ENCODE results near the gene CCDC157.

CCDC157 gene

DNA sequence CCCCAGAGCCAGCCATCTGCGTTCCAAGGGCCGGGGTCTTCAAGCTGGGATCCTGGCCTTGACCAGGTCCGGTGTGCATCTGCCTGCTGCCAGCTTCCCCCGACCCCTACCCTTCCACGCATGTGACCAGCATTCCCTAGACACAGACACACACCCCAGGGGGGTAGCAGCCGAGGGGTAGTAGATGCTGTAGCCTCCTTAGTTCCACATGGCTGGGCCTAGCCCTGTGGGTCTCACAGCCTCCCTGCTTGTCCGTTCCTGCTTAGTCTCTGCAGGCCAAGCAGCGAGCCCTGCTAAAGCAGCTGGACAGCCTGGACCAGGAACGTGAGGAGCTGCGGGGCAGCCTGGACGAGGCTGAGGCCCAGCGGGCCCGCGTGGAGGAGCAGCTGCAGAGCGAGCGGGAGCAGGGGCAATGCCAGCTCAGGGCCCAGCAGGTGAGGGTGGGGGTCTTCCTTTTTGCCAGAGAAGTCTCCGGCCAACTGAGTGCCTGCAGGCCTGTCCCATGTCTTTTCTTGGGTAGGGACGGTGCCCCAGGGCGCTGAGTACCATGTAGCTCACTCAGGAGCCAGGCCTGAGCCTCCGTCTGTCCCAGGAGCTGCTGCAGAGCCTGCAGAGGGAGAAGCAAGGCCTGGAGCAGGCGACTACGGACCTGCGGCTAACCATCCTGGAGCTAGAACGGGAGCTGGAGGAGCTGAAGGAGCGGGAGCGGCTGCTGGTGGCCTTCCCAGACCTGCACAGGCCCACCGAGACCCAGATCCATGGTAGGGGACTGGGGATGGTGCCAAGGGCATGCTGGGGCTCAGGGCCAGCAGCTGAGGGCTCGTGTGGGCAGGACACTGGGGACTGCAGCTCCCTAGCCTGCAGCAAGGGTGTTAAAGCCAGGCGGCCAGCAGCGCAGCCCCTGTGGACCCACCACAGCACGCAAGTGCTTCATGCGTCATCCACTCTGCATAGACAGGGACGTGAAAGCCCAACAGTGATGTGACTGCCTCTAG is 16.8 kb downstream of the CCDC157 start:
- Mint-ChIP-seq H3K9me3 (no peaks in the 10 kb centered on the region), H3K27ac (peak overlapping the region; percentile 71), H3K4me1 (ENCODE audit: low read depth) (peaks cover 23% of the 10 kb centered on the region), H3K36me3 (ENCODE audit: low read depth) (peaks cover 11% of the 10 kb centered on the region), H3K27me3 (no peaks in the 10 kb centered on the region), H3K4me3 (no peak overlapping the region)
- intact Hi-C loops (cut with micrococcal nuclease) = no loop called here

DNA sequence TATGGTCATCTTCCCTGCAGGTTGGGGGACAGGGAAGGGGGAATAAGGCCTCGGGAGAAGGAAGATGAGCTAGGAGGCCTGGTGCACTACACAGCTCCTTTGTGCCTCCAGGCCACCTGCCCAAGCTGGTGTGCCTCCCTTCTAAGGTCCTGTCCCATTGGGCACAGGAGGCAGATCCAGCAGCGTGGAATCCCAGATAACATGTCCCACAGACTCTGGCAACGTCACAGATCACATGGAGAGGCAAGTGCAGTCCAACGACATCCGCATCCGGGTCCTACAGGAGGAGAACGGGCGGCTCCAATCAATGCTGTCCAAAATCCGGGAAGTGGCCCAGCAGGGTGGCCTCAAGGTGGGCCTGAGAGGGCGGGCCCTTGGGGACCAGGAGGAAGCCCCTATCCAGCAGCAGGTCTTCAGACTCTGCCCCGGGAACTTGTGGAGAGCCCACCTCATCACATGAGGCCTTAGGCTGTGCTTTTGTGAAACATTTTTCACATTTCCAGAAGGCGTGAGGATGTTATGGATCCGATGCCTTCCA is 18.6 kb downstream of the CCDC157 start:
- Mint-ChIP-seq H3K36me3 (ENCODE audit: low read depth) (peaks cover 21% of the 10 kb centered on the region), H3K27ac (no peak overlapping the region), H3K9me3 (no peaks in the 10 kb centered on the region), H3K4me3 (no peak overlapping the region), H3K27me3 (no peaks in the 10 kb centered on the region), H3K4me1 (ENCODE audit: low read depth) (peaks cover 24% of the 10 kb centered on the region)
- intact Hi-C loops (cut with micrococcal nuclease) = no loop called here

DNA sequence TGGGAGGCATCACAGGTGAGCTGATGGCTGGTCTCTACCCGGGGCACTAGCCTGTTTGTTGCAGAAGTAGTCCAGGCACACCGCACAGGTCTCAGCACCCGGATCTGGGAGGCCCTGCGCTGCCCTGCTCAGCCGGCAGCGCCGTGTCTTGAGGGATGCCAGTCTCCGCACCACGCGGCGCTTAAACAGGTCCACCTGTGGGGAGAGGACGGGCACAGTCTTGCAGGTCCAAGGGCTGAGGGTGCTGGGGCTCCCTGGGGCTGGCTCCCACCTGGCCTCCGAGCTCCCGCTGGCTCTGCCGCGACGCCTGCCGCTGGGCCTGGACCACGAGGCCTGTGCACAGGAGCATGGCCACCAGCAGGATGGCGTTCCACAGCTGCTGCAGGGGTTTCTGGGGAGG is 23.2 kb downstream of the CCDC157 start:
- H3K36me3 Mint-ChIP-seq (ENCODE audit: low read depth) = peaks cover 52% of the 10 kb centered on the region
- intact Hi-C loops (cut with micrococcal nuclease) = loop anchor here (10.0 kb wide), 1 partner anchor 55 kb away; the partner anchor contains the start of gene TBC1D10A
- H3K27ac Mint-ChIP-seq = no peak overlapping the region
- H3K27me3 Mint-ChIP-seq = no peaks in the 10 kb centered on the region
- H3K9me3 Mint-ChIP-seq = no peaks in the 10 kb centered on the region
- H3K4me1 Mint-ChIP-seq (ENCODE audit: low read depth) = peaks cover 9% of the 10 kb centered on the region
- H3K4me3 Mint-ChIP-seq = no peak overlapping the region

DNA sequence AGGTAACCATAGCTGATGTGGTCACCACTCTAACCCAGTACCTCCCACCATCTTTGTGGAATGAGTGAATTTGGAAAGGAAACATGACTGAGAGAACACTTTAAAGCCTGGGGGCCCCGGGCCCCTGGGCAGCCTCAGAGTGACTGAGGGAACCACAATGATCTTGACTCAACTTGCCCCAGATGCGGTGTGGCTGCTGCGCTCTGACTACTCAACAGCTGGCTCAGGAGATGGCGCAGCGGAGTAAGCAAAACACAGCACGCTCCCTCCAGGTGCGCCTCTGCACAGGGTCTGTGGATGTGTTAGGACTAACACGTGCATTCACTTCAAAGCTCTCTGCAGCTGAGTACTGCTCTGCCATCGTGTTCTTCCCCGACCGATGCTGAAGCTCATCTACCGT is 24.5 kb downstream of the CCDC157 start:
- intact Hi-C loops (cut with micrococcal nuclease) = loop anchor here (10.0 kb wide), 1 partner anchor 56 kb away; the partner anchor contains the start of gene TBC1D10A
- H3K27ac Mint-ChIP-seq = no peak overlapping the region
- peaks cover 16% of the 10 kb centered on the region for H3K4me1 Mint-ChIP-seq (ENCODE audit: low read depth)
- H3K4me3 Mint-ChIP-seq = no peak overlapping the region
- H3K27me3 Mint-ChIP-seq = peaks cover 1% of the 10 kb centered on the region
- H3K9me3 Mint-ChIP-seq = no peaks in the 10 kb centered on the region
- H3K36me3 Mint-ChIP-seq (ENCODE audit: low read depth) = peaks cover 52% of the 10 kb centered on the region

DNA sequence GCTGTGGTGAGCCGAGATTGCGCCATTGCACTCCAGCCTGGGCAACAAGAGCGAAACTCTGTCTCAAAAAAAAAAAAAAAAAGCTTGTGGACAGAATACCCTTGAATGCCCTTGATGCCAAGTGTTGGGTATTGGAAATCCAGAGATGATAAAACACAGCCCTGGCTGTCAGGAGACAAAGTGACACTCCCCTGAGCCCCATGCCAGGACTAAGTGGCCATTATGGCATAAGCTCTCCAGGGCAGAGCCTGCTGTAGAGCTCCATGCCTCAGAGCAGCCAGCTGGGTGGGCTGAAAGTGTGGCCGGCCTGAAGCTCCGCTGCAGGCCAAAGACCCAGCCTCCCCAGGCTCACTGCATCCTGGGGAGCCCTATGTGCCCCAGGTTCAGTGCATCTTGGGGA is 25.5 kb downstream of the CCDC157 start:
- peaks cover 26% of the 10 kb centered on the region for H3K4me1 Mint-ChIP-seq (ENCODE audit: low read depth)
- H3K27ac Mint-ChIP-seq = no peak overlapping the region
- H3K27me3 Mint-ChIP-seq = peaks cover 4% of the 10 kb centered on the region
- no peaks in the 10 kb centered on the region for H3K9me3 Mint-ChIP-seq
- no peak overlapping the region for H3K4me3 Mint-ChIP-seq
- H3K36me3 Mint-ChIP-seq (ENCODE audit: low read depth) = peaks cover 49% of the 10 kb centered on the region
- intact Hi-C loops (cut with micrococcal nuclease) = loop anchor here (10.0 kb wide), 1 partner anchor 58 kb away; the partner anchor contains the start of gene TBC1D10A

DNA sequence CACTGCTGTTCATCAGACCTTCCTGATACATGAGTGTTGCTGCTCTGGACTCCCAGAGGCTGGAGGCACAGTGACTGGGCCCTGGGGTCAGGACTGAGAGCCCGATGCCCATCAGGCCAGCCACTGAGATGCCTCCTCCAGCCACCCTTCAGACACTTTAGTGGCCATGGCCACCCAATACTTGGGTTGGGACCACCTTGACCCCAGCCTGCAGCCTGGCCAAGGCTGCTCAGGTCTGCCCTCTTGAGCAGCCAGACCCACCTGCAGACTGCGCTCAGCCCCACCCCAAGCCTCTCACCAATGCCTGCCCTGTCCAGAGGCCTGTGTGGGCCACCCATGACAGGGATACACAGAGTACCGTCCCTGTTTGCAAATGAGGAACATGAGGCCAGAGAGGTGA is 26.3 kb downstream of the CCDC157 start:
- peaks cover 42% of the 10 kb centered on the region for H3K36me3 Mint-ChIP-seq (ENCODE audit: low read depth)
- intact Hi-C loops (cut with micrococcal nuclease) = loop anchor here (10.0 kb wide), 1 partner anchor 58 kb away; the partner anchor contains the start of gene TBC1D10A
- peaks cover 6% of the 10 kb centered on the region for H3K27me3 Mint-ChIP-seq
- peaks cover 29% of the 10 kb centered on the region for H3K4me1 Mint-ChIP-seq (ENCODE audit: low read depth)
- no peak overlapping the region for H3K4me3 Mint-ChIP-seq
- H3K27ac Mint-ChIP-seq = no peak overlapping the region
- no peaks in the 10 kb centered on the region for H3K9me3 Mint-ChIP-seq

DNA sequence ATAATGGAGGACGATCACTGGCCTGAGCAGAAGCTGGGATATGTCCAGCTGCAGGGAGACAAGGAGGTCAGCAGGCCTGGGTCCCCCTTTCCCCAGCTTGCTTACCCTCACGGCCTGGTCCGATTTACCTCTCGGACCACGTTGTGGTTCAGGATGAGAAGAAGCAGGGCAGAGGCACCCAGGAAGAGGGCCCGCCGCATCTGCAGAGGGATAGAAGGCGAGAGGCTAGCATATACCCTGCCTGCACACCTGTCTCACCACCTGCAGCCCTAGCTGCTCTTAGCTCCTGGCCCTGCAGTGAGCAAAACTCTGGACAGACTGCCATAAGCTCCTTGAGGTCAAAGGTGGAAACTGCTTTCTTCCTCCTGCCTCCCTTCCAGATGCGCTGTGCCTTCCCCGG is 29.1 kb downstream of the CCDC157 start:
- no peak overlapping the region for H3K27ac Mint-ChIP-seq
- H3K9me3 Mint-ChIP-seq = no peaks in the 10 kb centered on the region
- H3K4me1 Mint-ChIP-seq (ENCODE audit: low read depth) = peaks cover 22% of the 10 kb centered on the region
- peaks cover 25% of the 10 kb centered on the region for H3K36me3 Mint-ChIP-seq (ENCODE audit: low read depth)
- intact Hi-C loops (cut with micrococcal nuclease) = loop anchor here (2.0 to 10.0 kb wide), 4 partner anchors 29 to 277 kb away; partner anchors contain the start of genes CCDC157, SF3A1 and TBC1D10A
- H3K4me3 Mint-ChIP-seq = peak overlapping the region; percentile 81
- peaks cover 7% of the 10 kb centered on the region for H3K27me3 Mint-ChIP-seq

DNA sequence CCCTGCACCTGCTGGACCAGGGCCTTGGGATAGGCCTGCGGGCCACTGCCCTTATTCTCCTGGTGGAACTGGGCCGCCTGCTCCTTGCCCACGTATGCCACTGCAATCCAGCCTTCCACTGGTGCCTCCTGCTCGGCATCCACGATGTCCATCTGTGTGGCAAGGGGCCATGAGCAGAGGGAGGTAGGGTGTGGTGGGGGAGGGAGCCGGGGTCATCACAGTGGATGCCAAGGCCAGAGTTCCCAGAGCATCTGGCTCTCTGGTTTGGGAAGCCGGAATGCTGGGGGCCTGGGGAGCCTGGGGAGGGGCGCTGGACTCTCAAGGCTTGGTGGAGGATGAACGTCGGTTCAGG is 29.8 kb downstream of the CCDC157 start:
- Mint-ChIP-seq H3K4me1 (ENCODE audit: low read depth) (peaks cover 20% of the 10 kb centered on the region), H3K27ac (peak overlapping the region; percentile 37), H3K4me3 (peak overlapping the region; percentile 81), H3K36me3 (ENCODE audit: low read depth) (peaks cover 18% of the 10 kb centered on the region), H3K9me3 (no peaks in the 10 kb centered on the region), H3K27me3 (peaks cover 7% of the 10 kb centered on the region)
- intact Hi-C loops (cut with micrococcal nuclease) = loop anchor here (2.0 to 10.0 kb wide), 4 partner anchors 30 to 278 kb away; partner anchors contain the start of genes CCDC157, SF3A1 and TBC1D10A

DNA sequence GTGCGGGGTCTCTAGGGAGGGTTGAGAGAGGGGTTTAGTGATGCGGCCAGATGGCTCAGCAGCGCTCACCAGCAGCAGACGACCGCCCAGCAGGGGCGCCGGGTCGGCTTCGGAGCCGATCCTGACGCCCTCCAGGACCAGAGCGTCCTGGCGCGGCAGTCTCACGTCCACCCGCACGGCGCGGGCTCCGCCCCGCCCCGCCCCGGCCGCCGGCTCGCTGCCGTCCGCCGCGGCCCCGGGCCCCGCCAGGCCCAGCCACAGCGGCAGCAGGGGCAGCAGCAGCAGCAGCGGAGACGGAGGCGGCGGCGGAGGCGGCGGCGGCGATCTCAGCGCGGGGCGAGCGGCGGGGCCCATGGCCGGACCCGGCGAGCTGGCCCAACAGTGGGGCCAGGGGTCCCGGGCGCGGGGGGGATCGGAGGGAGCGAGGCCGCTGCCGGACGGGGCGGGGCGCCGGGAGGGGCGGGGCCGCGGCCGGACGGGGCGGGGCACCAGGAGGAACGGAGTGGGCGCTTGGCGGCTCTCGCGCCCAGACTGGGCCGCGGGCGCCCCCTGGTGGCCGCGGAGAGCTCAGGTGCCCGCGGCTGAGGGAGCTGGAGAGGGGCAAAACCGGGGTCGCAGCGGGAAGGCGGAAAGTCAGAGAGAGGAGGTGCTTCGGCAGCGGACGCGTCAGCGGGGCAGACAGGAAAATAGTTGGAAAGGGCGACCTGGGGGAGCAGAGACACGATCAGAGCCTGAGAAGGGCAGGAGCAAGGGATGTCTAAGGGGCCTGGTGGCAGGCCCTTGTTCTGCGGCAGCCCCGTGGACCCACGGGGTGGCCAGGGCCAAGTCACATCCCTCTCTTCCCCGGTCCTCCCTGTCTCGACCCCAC is 30.4 kb downstream of the CCDC157 start, which contains the start of gene RNF215:
TSS of gene RNF215 (minus strand) at position 452 of the 868 bp plus-strand sequence. CDS start at position 354, 98 bp downstream.
- Mint-ChIP-seq H3K9me3 (no peaks in the 10 kb centered on the region), H3K4me3 (peak within 1 kb of the TSS; percentile 81), H3K27ac (peak within 1 kb of the TSS; percentile 37), H3K4me1 (ENCODE audit: low read depth) (peaks cover 20% of the 10 kb centered on the region), H3K36me3 (ENCODE audit: low read depth) (peaks cover 14% of the 10 kb centered on the region), H3K27me3 (peaks cover 7% of the 10 kb centered on the region)
- intact Hi-C loops (cut with micrococcal nuclease) = loop anchor here (1.0 to 10.0 kb wide), 5 partner anchors 30 to 278 kb away; partner anchors contain the start of genes CCDC157, SF3A1 and TBC1D10A

DNA sequence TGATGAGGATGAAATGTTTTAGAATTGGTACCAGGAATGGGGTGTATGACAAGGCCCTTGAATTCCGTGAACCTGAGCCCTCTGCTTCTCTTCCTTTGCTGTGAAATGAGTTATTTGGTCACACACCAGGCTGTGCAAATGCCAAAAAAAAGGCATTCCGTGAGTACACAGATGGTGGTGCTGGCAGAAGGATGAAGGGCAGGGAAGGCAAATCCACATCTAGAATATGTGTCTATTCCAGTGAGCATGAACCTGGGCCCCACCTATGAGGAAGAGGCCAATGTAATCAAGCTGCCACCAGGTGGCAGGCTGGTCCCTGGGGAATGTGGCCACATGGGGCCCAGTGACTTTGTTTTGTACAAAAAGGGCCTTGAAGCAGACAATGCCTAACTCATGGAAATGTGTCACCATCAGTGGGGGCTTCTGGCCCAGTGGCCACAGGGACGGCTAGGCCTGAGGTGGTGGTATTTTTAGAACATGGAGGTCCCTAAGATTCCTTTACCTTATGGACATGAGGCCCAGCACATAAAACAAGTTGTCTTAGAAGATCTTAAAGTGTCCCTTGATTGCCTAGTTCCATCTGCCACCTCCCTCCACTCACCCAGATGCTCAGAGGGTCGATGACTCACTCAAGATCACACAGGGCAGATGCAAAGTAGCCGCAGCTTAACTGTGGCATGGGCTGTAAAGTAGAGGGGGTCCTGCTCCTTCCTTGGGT is 34.3 kb downstream of the CCDC157 start:
- intact Hi-C loops (cut with micrococcal nuclease) = loop anchor here (1.0 kb wide), 2 partner anchors 35 to 94 kb away; no protein-coding TSS in a partner anchor
- H3K4me1 Mint-ChIP-seq (ENCODE audit: low read depth) = peaks cover 21% of the 10 kb centered on the region
- H3K27me3 Mint-ChIP-seq = peaks cover 23% of the 10 kb centered on the region
- no peak overlapping the region for H3K27ac Mint-ChIP-seq
- no peaks in the 10 kb centered on the region for H3K9me3 Mint-ChIP-seq
- H3K4me3 Mint-ChIP-seq = no peak overlapping the region
- no peaks in the 10 kb centered on the region for H3K36me3 Mint-ChIP-seq (ENCODE audit: low read depth)

DNA sequence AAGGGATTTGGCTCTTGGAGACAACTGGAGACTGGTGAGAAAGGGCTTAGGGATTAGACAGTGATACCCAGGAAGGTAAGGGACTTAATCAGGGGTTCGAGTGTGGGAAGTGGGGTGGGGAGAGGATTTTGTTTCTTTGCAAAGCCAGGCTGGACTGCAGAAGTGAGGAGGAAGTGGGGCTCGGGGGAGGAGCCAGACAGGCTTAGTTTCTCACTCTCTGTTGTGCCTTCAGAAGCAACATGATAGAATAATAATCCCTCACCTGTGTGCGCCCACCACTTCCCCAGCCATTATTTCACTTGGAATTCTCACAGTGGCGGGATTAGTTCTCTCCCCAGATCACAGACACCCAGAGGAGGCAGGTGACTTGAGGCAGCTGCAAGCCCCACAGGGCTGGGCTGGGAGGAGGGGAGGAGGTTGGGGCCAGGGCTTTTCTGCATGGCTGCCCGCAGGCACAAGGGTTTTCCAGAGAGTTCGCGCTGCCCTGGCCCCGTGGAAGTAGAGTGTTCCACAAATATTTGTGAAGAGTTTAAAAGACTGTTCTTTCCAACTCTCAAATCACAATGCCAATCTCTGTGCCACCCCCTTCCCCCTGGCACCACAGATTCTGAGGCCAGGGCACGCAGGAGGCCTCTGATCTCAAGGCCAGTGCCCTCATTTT is 36.0 kb downstream of the CCDC157 start:
- Mint-ChIP-seq H3K4me3 (no peak overlapping the region), H3K27me3 (peaks cover 33% of the 10 kb centered on the region), H3K4me1 (ENCODE audit: low read depth) (peaks cover 16% of the 10 kb centered on the region), H3K36me3 (ENCODE audit: low read depth) (no peaks in the 10 kb centered on the region), H3K27ac (no peak overlapping the region), H3K9me3 (no peaks in the 10 kb centered on the region)
- intact Hi-C loops (cut with micrococcal nuclease) = no loop called here

DNA sequence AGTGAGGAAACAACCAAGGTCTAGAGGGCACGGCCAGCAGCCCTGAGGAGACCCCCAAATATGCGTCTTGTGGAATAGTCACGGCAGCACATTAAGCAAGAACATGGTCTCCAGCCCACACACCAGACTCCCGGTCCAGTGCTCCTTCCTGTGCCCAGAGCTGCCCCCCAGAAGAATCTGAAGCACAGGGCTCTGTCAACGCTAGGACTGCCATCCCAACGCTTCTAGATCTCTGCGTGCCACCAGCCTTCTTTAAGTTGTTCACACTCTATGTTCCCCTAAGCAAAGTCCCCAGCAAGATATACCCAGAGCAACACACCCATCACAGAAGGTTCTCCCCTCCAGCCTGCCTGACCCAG is 36.5 kb downstream of the CCDC157 start:
- Mint-ChIP-seq H3K4me3 (no peak overlapping the region), H3K36me3 (ENCODE audit: low read depth) (no peaks in the 10 kb centered on the region), H3K27ac (no peak overlapping the region), H3K4me1 (ENCODE audit: low read depth) (peaks cover 21% of the 10 kb centered on the region), H3K9me3 (no peaks in the 10 kb centered on the region), H3K27me3 (peaks cover 37% of the 10 kb centered on the region)
- intact Hi-C loops (cut with micrococcal nuclease) = no loop called here
